Globus pallidus (tissue), 1 donor: ENCODE measurements around the gene NCOA4.
"Not testable (repeated sequence)": the region's sequence is repeated elsewhere in the genome, so short reads cannot be mapped to it uniquely, and the experiment has no call there.

Experiments
- DNase-seq: peaks from one replicate; pipeline ENCODE4 v3.0.0-alpha.2; 2015; ENCODE audit warnings: low spot score

The NCOA4 gene

GRCh38 chr10:46019569-46020343, 10.7 kb downstream of the NCOA4 start:
- DNase-seq: peak; percentile 51

GRCh38 chr10:46019177-46019528, 11.3 kb downstream of the NCOA4 start:
- DNase-seq: no peak

- peak; percentile 27 for DNase-seq
Measured at GRCh38 chr10:46018453-46019176, 11.8 kb downstream of the NCOA4 start.

- DNase-seq: no peak
Measured at GRCh38 chr10:46017733-46018132, 12.7 kb downstream of the NCOA4 start.

GRCh38 chr10:46016811-46017210, 13.6 kb downstream of the NCOA4 start:
- no peak for DNase-seq

GRCh38 chr10:46016190-46016589, 14.2 kb downstream of the NCOA4 start:
- no peak for DNase-seq

GRCh38 chr10:46014683-46015405, 15.6 kb downstream of the NCOA4 start:
- DNase-seq: no peak

- no peak for DNase-seq
Measured at GRCh38 chr10:46014206-46014605, 16.2 kb downstream of the NCOA4 start.

- no peak for DNase-seq
Measured at GRCh38 chr10:46012746-46013145, 17.7 kb downstream of the NCOA4 start.

GRCh38 chr10:46006219-46006618, 24.2 kb downstream of the NCOA4 start:
- no peak for DNase-seq

- no peak for DNase-seq
Measured at GRCh38 chr10:46005383-46005782, 25.0 kb downstream of the NCOA4 start.

- no peak for DNase-seq
Measured at GRCh38 chr10:46004963-46005362, 25.5 kb downstream of the NCOA4 start.

GRCh38 chr10:46002916-46003693, 27.3 kb downstream of the NCOA4 start:
- DNase-seq: no peak

GRCh38 chr10:46002189-46002687, 28.2 kb downstream of the NCOA4 start:
- DNase-seq: not testable (repeated sequence)

- no peak for DNase-seq
Measured at GRCh38 chr10:46001187-46001756, 29.2 kb downstream of the NCOA4 start.

- DNase-seq: no peak
Measured at GRCh38 chr10:46000538-46000937, 29.9 kb downstream of the NCOA4 start.

GRCh38 chr10:45999955-46000354, 30.5 kb downstream of the NCOA4 start:
- not testable (repeated sequence) for DNase-seq

- no peak for DNase-seq
Measured at GRCh38 chr10:45997994-45998763, 32.2 kb downstream of the NCOA4 start.

GRCh38 chr10:45997557-45997956, 32.9 kb downstream of the NCOA4 start:
- no peak for DNase-seq

GRCh38 chr10:45985590-45985989, 44.8 kb downstream of the NCOA4 start:
- not testable (repeated sequence) for DNase-seq

GRCh38 chr10:45984473-45984872, 46.0 kb downstream of the NCOA4 start:
- DNase-seq: not testable (repeated sequence)
